LNCaP clone FGC (cell line): Measurements from ENCODE around the gene LMX1A.

Source experiments
- DNase-seq: peaks from one replicate; pipeline ENCODE4 v3.0.0-alpha.2; 2011; ENCODE audit warnings: low read depth
- H3K4me3 ChIP-seq: 2 replicates; pipeline ENCODE4 v1.5.1; 2011; ENCODE audit warnings: mild to moderate bottlenecking, low read depth, low read length, control low read depth
- CTCF ChIP-seq: IDR thresholded peaks from 2 replicates; pipeline ENCODE4 v1.5.1; 2012; ENCODE audit warnings: mild to moderate bottlenecking; ENCODE audit not compliant: control insufficient read depth, insufficient read depth; ENCODE audit errors: extremely low read depth

The LMX1A gene

GRCh38 chr1:165217958-165218357 is 138.6 kb downstream of the LMX1A start:
- no peak for TF ChIP-seq CTCF
- no peak for DNase-seq
- no peak overlapping the region for H3K4me3 ChIP-seq

GRCh38 chr1:165216254-165216653 is 140.3 kb downstream of the LMX1A start:
- no peak for DNase-seq
- no peak overlapping the region for H3K4me3 ChIP-seq
- no peak for TF ChIP-seq CTCF

GRCh38 chr1:165215676-165216075 is 140.8 kb downstream of the LMX1A start:
- DNase-seq, result no peak
- no peak for TF ChIP-seq CTCF
- H3K4me3 ChIP-seq, result no peak overlapping the region

- no peak for TF ChIP-seq CTCF
- H3K4me3 ChIP-seq, result no peak overlapping the region
- DNase-seq, result no peak
Measured at GRCh38 chr1:165212229-165212628, 144.3 kb downstream of the LMX1A start.

- DNase-seq, result peak; percentile 4
- no peak for TF ChIP-seq CTCF
- H3K4me3 ChIP-seq, result no peak overlapping the region
Measured at GRCh38 chr1:165207853-165208515, 148.5 kb downstream of the LMX1A start.

GRCh38 chr1:165205145-165205544 is 151.4 kb downstream of the LMX1A start:
- no peak overlapping the region for H3K4me3 ChIP-seq
- DNase-seq, result no peak
- no peak for TF ChIP-seq CTCF

GRCh38 chr1:165204548-165204947 is 152.0 kb downstream of the LMX1A start:
- DNase-seq, result no peak
- H3K4me3 ChIP-seq, result no peak overlapping the region
- TF ChIP-seq CTCF, result no peak
